ENCODE data around the gene ANKS6. TPM values are rescaled to one million over a fixed set of nuclear protein-coding genes. Genes with fewer than 3 reads are reported as not detected.

ANKS6 gene
- total and polyA plus RNA-seq, 4 donors: 16.7 to 35.5 (median 25.0) TPM

DNA sequence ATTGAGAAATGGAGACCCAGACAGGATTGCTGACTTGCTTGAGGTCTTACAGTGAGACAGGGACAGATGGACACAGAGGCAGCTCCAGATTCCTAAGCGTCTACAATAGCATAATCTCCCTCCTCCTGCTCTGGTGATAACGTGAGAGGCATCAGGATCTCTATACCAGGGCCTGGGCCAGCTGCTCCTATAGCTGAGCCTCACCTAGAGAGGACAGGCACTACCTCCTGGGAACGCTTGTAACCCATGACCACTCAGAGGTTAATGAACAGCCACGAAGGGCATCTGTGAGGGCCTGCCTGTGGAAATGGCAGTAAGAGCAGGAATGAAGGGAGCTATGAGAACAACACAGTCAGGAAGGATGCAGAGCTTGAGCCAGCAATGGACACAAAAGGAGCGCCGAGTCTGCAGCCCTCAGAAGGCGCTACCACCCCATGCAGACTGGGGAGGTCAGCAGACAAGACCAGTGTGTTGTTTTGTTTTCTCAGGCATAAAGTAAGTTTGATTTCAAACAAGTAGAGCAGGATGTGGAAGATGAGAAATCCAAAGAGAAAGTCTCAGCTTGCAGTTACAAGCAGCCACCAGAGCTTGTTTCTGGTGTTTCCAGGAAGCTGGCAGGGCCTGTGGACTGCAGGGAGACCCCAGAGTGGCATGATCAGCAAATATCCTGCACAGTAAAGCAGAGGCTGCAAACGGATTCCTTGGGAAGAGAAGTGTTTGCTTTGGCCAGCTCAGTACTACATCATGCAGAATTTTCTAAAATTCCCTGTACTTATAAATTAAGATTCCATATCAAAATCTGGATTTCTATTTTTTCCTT lies 17.4 kb downstream of the ANKS6 start:
- ATAC-seq (ENCODE audit: insufficient read depth, low FRiP score): no peak

DNA sequence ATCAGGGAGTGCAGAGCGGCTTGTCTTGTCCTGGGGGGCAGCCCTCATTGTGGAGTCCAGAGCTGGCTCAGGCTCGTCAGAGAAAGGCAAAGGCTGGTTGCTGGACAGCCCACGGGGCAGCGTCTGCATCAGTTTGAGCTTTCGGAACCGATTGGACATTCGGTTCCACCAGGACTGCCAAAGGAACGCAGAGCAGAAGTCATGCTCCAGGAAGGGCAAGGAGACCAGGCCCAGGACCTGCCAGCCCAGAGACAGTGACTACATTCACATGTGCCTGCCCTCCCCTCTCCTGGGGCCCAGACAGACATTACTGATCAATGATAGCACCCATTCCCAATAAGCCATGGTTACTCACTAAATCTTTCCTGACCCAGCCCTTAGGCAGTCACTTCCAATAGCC lies 18.1 kb downstream of the ANKS6 start:
- no peaks in the 10 kb centered on the region for H3K27me3 ChIP-seq (ENCODE audit: control insufficient read depth in 3 of 3, insufficient read depth in 3 of 3, low read length in 2 of 3)
- H3K4me3 ChIP-seq: no peak overlapping the region
- DNase-seq (no peak), ATAC-seq (ENCODE audit: insufficient read depth, low FRiP score) (no peak)
- no peak overlapping the region for H3K9ac ChIP-seq (ENCODE audit: insufficient read depth in 1 of 2, low read length in 2 of 2)
- H3K36me3 ChIP-seq (ENCODE audit: control insufficient read depth in 4 of 4, insufficient read depth in 4 of 4, low read length in 4 of 4): peaks cover 0 to 25% (median 14%) of the 10 kb centered on the region in 4 donors
- peak overlapping the region in 1 of 2 donors; percentile 49 for H3K27ac ChIP-seq (ENCODE audit: low read depth in 1 of 2, low read length in 1 of 2)
- TF ChIP-seq, protein P1, sequence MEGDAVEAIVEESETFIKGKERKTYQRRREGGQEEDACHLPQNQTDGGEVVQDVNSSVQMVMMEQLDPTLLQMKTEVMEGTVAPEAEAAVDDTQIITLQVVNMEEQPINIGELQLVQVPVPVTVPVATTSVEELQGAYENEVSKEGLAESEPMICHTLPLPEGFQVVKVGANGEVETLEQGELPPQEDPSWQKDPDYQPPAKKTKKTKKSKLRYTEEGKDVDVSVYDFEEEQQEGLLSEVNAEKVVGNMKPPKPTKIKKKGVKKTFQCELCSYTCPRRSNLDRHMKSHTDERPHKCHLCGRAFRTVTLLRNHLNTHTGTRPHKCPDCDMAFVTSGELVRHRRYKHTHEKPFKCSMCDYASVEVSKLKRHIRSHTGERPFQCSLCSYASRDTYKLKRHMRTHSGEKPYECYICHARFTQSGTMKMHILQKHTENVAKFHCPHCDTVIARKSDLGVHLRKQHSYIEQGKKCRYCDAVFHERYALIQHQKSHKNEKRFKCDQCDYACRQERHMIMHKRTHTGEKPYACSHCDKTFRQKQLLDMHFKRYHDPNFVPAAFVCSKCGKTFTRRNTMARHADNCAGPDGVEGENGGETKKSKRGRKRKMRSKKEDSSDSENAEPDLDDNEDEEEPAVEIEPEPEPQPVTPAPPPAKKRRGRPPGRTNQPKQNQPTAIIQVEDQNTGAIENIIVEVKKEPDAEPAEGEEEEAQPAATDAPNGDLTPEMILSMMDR (IDR thresholded peaks at IDR 0.05; ENCODE audit: control extremely low read depth, extremely low read depth): no peak
- no peaks in the 10 kb centered on the region for H3K4me1 ChIP-seq (ENCODE audit: control insufficient read depth in 5 of 5, insufficient read depth in 5 of 5, low read length in 5 of 5)
- 97% methylated on average over 8 of the region's 8 CpGs for WGBS, 2 donors
- H3K9me3 ChIP-seq (ENCODE audit: control insufficient read depth in 4 of 4, insufficient read depth in 3 of 4, low read length in 3 of 4): no peaks in the 10 kb centered on the region

More for the DNA sequence above, 17.4 kb downstream of the ANKS6 start:
- Histone ChIP-seq H3K27ac (ENCODE audit: low read depth in 1 of 2, low read length in 1 of 2) (peak overlapping the region in 1 of 2 donors; percentile 49), H3K9me3 (ENCODE audit: control insufficient read depth in 4 of 4, insufficient read depth in 3 of 4, low read length in 3 of 4) (no peaks in the 10 kb centered on the region), H3K36me3 (ENCODE audit: control insufficient read depth in 4 of 4, insufficient read depth in 4 of 4, low read length in 4 of 4) (peaks cover 0 to 25% (median 13%) of the 10 kb centered on the region in 4 donors), H3K9ac (ENCODE audit: insufficient read depth in 1 of 2, low read length in 2 of 2) (no peak overlapping the region), H3K27me3 (ENCODE audit: control insufficient read depth in 3 of 3, insufficient read depth in 3 of 3, low read length in 2 of 3) (no peaks in the 10 kb centered on the region), H3K4me3 (no peak overlapping the region), H3K4me1 (ENCODE audit: control insufficient read depth in 5 of 5, insufficient read depth in 5 of 5, low read length in 5 of 5) (no peaks in the 10 kb centered on the region)
- TF ChIP-seq, protein P1 (IDR thresholded peaks at IDR 0.05; ENCODE audit: control extremely low read depth, extremely low read depth): no peak
- peak; percentile 48 to 71 (median 70) for DNase-seq
- 62 to 76% methylated on average over 8 of the region's 8 CpGs for WGBS, 2 donors

DNA sequence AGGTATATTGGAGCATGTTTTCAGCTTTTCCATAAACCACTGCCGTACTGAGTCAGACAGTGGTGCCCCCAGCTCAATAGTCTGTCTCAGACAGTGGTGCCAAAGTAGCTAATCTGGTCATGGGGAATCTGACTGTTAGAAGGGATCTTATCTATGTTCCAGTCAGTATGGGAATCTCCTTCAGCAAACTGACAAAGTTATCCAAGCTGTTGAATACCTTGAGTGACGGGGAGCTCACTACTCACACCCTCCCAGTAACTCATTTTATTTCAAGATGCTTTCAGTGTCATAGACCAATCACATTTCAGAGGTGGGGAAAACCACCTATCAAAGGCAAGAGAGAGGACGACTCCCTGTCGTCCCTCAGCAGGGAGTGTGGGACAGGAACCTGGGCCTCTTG lies 18.7 kb downstream of the ANKS6 start:
- ATAC-seq (ENCODE audit: insufficient read depth, low FRiP score): no peak

More for the DNA sequence above, 18.7 kb downstream of the ANKS6 start:
- Histone ChIP-seq H3K4me3 (no peak overlapping the region), H3K9me3 (ENCODE audit: control insufficient read depth in 4 of 4, insufficient read depth in 3 of 4, low read length in 3 of 4) (no peaks in the 10 kb centered on the region), H3K36me3 (ENCODE audit: control insufficient read depth in 4 of 4, insufficient read depth in 4 of 4, low read length in 4 of 4) (peaks cover 4 to 32% (median 18%) of the 10 kb centered on the region in 4 donors), H3K27me3 (ENCODE audit: control insufficient read depth in 3 of 3, insufficient read depth in 3 of 3, low read length in 2 of 3) (no peaks in the 10 kb centered on the region), H3K9ac (ENCODE audit: insufficient read depth in 1 of 2, low read length in 2 of 2) (no peak overlapping the region), H3K27ac (ENCODE audit: low read depth in 1 of 2, low read length in 1 of 2) (no peak overlapping the region), H3K4me1 (ENCODE audit: control insufficient read depth in 5 of 5, insufficient read depth in 5 of 5, low read length in 5 of 5) (no peaks in the 10 kb centered on the region)
- DNase-seq: no peak
- TF ChIP-seq, protein P1 (IDR thresholded peaks at IDR 0.05; ENCODE audit: control extremely low read depth, extremely low read depth): no peak
- WGBS, 2 donors: 90 to 98% methylated on average over 4 of the region's 4 CpGs

All from lung (tissue), 12 donors.